GM23248 (cell line): ENCODE results near the gene RBM17. TPM values are rescaled to one million over a fixed set of nuclear protein-coding genes. Genes with fewer than 3 reads are reported as not detected.

Source experiments
- DNase-seq: peaks from one replicate; pipeline ENCODE4 v3.0.0-alpha.2; 2015
- H2AFZ ChIP-seq: fragments of 200-600 bp; sonication (generic); 2 replicates; pipeline ENCODE4 v1.6.1; 2016; ENCODE audit warnings: antibody characterized with exemption
- H3F3A ChIP-seq: fragments of 200-600 bp; sonication (generic); 2 replicates; pipeline ENCODE4 v1.6.1; 2016; ENCODE audit warnings: mild to moderate bottlenecking, antibody characterized with exemption, mixed run types; ENCODE audit not compliant: insufficient read depth
- H3K27ac ChIP-seq: fragments of 200-600 bp; sonication (generic); 2 replicates; pipeline ENCODE4 v1.5.1; 2016; ENCODE audit warnings: mild to moderate bottlenecking
- H3K27me3 ChIP-seq: fragments of 200-600 bp; sonication (generic); replicated peaks from 2 replicates; pipeline ENCODE4 v1.6.1; 2016; ENCODE audit warnings: mild to moderate bottlenecking; ENCODE audit not compliant: insufficient read depth
- H3K36me3 ChIP-seq: fragments of 200-600 bp; sonication (generic); 2 replicates; pipeline ENCODE4 v1.6.1; 2016; ENCODE audit warnings: low read depth, mild to moderate bottlenecking
- H3K4me1 ChIP-seq: fragments of 200-600 bp; sonication (generic); 2 replicates; pipeline ENCODE4 v1.6.1; 2016; ENCODE audit warnings: mild to moderate bottlenecking; ENCODE audit not compliant: insufficient read depth
- H3K4me2 ChIP-seq: fragments of 200-600 bp; sonication (generic); one replicate; pipeline ENCODE4 v1.6.1; 2016; ENCODE audit warnings: mild to moderate bottlenecking; ENCODE audit not compliant: unreplicated experiment
- H3K4me3 ChIP-seq: fragments of 200-600 bp; sonication (generic); 2 replicates; pipeline ENCODE4 v1.5.1; 2016; ENCODE audit warnings: mild to moderate bottlenecking
- H3K79me2 ChIP-seq: fragments of 200-600 bp; sonication (generic); 2 replicates; pipeline ENCODE4 v1.6.1; 2016; ENCODE audit warnings: mild to moderate bottlenecking; ENCODE audit not compliant: insufficient read depth
- H3K9ac ChIP-seq: fragments of 200-600 bp; sonication (generic); 2 replicates; pipeline ENCODE4 v1.6.1; 2016; ENCODE audit warnings: mild to moderate bottlenecking
- H3K9me2 ChIP-seq: fragments of 200-600 bp; sonication (generic); 2 replicates; pipeline ENCODE4 v1.6.1; 2016; ENCODE audit warnings: mixed run types, mild to moderate bottlenecking, moderate library complexity; ENCODE audit not compliant: insufficient read depth
- H3K9me3 ChIP-seq: fragments of 200-600 bp; sonication (generic); one replicate; pipeline ENCODE4 v1.6.1; 2017; ENCODE audit warnings: low read depth
- H4K20me1 ChIP-seq: fragments of 200-600 bp; sonication (generic); 2 replicates; pipeline ENCODE4 v1.6.0; 2016; ENCODE audit not compliant: insufficient read depth
- EZH2 ChIP-seq: fragments of 200-600 bp; sonication (generic); IDR thresholded peaks from 2 replicates; pipeline ENCODE4 v1.6.1; 2018; ENCODE audit warnings: antibody characterized with exemption, mild to moderate bottlenecking; ENCODE audit not compliant: insufficient read depth, poor library complexity, severe bottlenecking
- EZH2phosphoT487 ChIP-seq: fragments of 200-600 bp; sonication (generic); IDR thresholded peaks from 2 replicates; pipeline ENCODE4 v1.6.1; 2018; ENCODE audit warnings: antibody characterized with exemption, moderate library complexity, mild to moderate bottlenecking, low read depth; ENCODE audit not compliant: insufficient read depth
- WGBS, 2 experiments: methylation state at CpG; one replicate each; pipeline ENCODE4 v1.1.6; 2015 to 2017; ENCODE audit warnings: low lambda C conversion rate in 2 of 2, low coverage in 1 of 2; ENCODE audit errors: missing lambda C conversion rate in 2 of 2; 5-methylcytosine and 5-hydroxymethylcytosine counted together
- in situ Hi-C: fragments of 300-500 bp; cut with MboI; formaldehyde crosslinking; loops from 2 replicates; pipeline ENCODE4 v1.15.0; 2020
- polyA plus RNA-seq: library from polyadenylated mRNA; unstranded; fragments of >200 nt; fragmentation: Nextera tagmentation; extraction: Ambion mirVana; gene quantifications from 2 replicates; pipeline ENCODE4 v1.2.1, GENCODE V29; 2016
- total RNA-seq: library from RNA; depleted of rRNA; stranded (reverse); fragments of >200 nt; shearing (Covaris generic); gene quantifications from 2 replicates; pipeline ENCODE4 v1.2.3, GENCODE V29; 2014

RBM17 gene
- total and polyA plus RNA-seq, 2 experiments from 2014 or later: 24.1 to 99.9 TPM

- no peaks in the 10 kb centered on the region for H3K9me3 ChIP-seq
- no peak overlapping the region for H2AFZ ChIP-seq
- TF ChIP-seq EZH2phosphoT487 (no peak), EZH2 (no peak)
- H4K20me1 ChIP-seq: no peaks in the 10 kb centered on the region
- H3K4me3 ChIP-seq: no peak overlapping the region
- in situ Hi-C loops: no loop called here
- 73 to 78% methylated on average over 4 of the region's 4 CpGs for WGBS, 2 experiments
- no peak for DNase-seq
- H3K27ac ChIP-seq: no peak overlapping the region
- H3K9ac ChIP-seq: no peak overlapping the region
- H3F3A ChIP-seq: no peaks in the 10 kb centered on the region
- H3K4me2 ChIP-seq: no peak overlapping the region
- peaks cover 9% of the 10 kb centered on the region; the same call in 1 of the 2 replicates for H3K27me3 ChIP-seq
- no peaks in the 10 kb centered on the region for H3K9me2 ChIP-seq
- H3K4me1 ChIP-seq: no peaks in the 10 kb centered on the region
- H3K36me3 ChIP-seq: no peaks in the 10 kb centered on the region
- no peaks in the 10 kb centered on the region for H3K79me2 ChIP-seq
These were observed 44.0 kb upstream of the RBM17 start for GRCh38 chr10:6044751-6045313.

DNA sequence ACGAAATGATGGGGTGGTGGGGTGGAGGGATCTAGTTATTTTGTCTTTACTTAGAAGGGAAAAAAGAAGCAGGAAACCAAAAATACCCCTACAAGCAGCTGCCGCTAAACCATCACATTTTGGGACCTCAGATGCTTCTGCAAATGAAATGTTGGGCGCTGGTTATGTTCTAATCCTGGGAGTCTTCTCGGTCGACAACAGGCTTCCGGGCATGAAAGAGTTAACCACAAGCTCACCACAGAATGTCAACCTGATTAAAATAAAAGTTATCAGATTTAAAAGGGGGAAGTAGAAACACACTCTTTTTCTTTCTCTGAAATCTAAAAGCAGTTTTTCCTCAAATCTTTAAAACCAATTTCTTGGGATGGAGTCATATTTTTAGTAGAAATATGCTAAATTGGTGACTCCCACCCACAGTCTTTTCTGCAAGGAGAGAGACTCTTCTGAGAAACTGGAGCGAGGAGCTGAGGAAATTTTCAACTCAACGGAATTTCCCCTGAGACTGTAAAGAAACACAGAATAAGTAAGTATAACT, 43.5 kb upstream of the RBM17 start:
- H3F3A ChIP-seq: no peaks in the 10 kb centered on the region

DNA sequence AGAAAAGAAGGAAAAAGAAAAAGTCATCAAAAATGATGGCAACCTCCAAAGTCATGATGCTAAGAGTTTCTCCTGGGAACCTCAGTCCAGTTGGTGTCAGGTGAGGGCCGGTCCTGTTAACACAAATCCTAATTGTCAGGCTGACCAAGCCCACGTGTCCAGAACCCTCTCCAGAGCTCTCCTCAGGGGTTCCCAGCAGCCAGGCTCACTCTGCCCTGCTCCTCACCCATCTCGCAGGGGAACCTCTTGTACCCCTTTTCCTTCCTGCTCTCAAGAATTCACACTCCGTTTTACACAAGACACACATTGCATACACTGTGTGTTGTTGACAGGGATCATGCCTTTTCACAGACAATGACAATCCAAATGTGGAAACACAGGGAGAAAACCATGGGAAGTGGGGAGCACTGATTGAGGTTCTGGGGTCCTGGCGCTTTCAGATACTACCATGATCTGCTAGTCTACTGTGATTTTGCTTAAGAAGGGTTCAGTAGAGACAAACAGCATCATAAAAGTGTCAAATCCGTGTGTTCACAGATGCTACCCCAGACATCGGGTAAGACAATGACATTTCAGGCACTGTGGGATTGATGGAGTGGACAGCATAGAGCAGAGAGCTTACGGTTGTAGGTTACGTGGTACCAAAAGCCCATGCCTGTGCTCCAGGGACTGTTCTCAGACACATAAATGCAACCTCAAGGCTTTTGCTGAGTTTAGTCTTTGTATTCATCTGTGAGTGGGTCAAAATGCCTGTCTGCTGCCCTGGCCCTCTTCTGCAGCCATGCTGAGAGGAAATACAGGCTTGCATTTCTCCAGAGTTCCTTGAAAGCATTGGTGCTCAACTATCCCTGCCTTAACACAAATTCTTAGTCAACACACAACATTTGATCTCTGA, 42.7 kb upstream of the RBM17 start:
- no peak overlapping the region for H3K27ac ChIP-seq
- in situ Hi-C loops: no loop called here
- 68% methylated on average over 9 of the region's 9 CpGs for WGBS, 2 experiments

More for the DNA sequence above, 43.5 kb upstream of the RBM17 start:
- Histone ChIP-seq H3K27me3 (peaks cover 9% of the 10 kb centered on the region; the same call in 1 of the 2 replicates), H3K4me3 (no peak overlapping the region), H3K9me3 (no peaks in the 10 kb centered on the region), H3K4me2 (no peak overlapping the region), H3K9ac (no peak overlapping the region), H3K36me3 (no peaks in the 10 kb centered on the region), H3K9me2 (no peaks in the 10 kb centered on the region), H3K27ac (no peak overlapping the region), H2AFZ (no peak overlapping the region), H3K4me1 (no peaks in the 10 kb centered on the region), H4K20me1 (no peaks in the 10 kb centered on the region), H3K79me2 (no peaks in the 10 kb centered on the region)
- TF ChIP-seq EZH2 (no peak), EZH2phosphoT487 (no peak)
- 61 to 64% methylated on average over 8 of the region's 8 CpGs for WGBS, 2 experiments
- no peak for DNase-seq
- in situ Hi-C loops: no loop called here

GRCh38 chr10:6046773-6047611, 41.8 kb upstream of the RBM17 start:
- WGBS, 2 experiments: 69 to 70% methylated on average over 14 of the region's 14 CpGs
- no peak for DNase-seq
- TF ChIP-seq EZH2: no peak
- TF ChIP-seq EZH2phosphoT487: no peak

More for the DNA sequence above, 42.7 kb upstream of the RBM17 start:
- Histone ChIP-seq H3K79me2 (no peaks in the 10 kb centered on the region), H3K9me3 (no peaks in the 10 kb centered on the region), H3F3A (no peaks in the 10 kb centered on the region), H3K4me3 (no peak overlapping the region), H3K27me3 (peaks cover 9% of the 10 kb centered on the region; the same call in 1 of the 2 replicates), H2AFZ (no peak overlapping the region), H3K4me1 (no peaks in the 10 kb centered on the region), H3K9ac (no peak overlapping the region), H3K9me2 (no peaks in the 10 kb centered on the region), H4K20me1 (no peaks in the 10 kb centered on the region), H3K4me2 (no peak overlapping the region), H3K36me3 (no peaks in the 10 kb centered on the region)
- no peak for TF ChIP-seq EZH2phosphoT487
- no peak for TF ChIP-seq EZH2
- no peak for DNase-seq

More at GRCh38 chr10:6046773-6047611, 41.8 kb upstream of the RBM17 start:
- no peak overlapping the region for H3K9ac ChIP-seq
- H3K9me2 ChIP-seq: no peaks in the 10 kb centered on the region
- no peaks in the 10 kb centered on the region for H4K20me1 ChIP-seq
- H3K27ac ChIP-seq: no peak overlapping the region
- in situ Hi-C loops: no loop called here
- no peaks in the 10 kb centered on the region for H3F3A ChIP-seq
- no peaks in the 10 kb centered on the region for H3K79me2 ChIP-seq
- no peaks in the 10 kb centered on the region for H3K4me1 ChIP-seq
- no peak overlapping the region for H3K4me3 ChIP-seq
- no peak overlapping the region for H2AFZ ChIP-seq
- H3K4me2 ChIP-seq: no peak overlapping the region
- peaks cover 9% of the 10 kb centered on the region; the same call in 1 of the 2 replicates for H3K27me3 ChIP-seq
- no peaks in the 10 kb centered on the region for H3K36me3 ChIP-seq
- no peaks in the 10 kb centered on the region for H3K9me3 ChIP-seq
